Mammary epithelial cell (primary cell): ENCODE data around the gene TMEM240.

Experiments used
- EZH2 ChIP-seq: IDR thresholded peaks from 2 replicates; pipeline ENCODE4 v1.6.1; 2012; ENCODE audit warnings: low read length, inconsistent platforms, borderline replicate concordance
- TF ChIP-seq, protein P1 (sequence below), 2 donors: IDR thresholded peaks in 1 of 2; conservative IDR thresholded peaks in 1 of 2; 2 replicates each; pipeline ENCODE4 v1.5.1; 2011 to 2012; ENCODE audit warnings: inconsistent platforms in 2 of 2, low read length in 2 of 2, mild to moderate bottlenecking in 2 of 2, control low read depth in 1 of 2, low read depth in 1 of 2; ENCODE audit not compliant: insufficient read depth in 1 of 2; ENCODE audit errors: extremely low read depth in 1 of 2

DNA sequence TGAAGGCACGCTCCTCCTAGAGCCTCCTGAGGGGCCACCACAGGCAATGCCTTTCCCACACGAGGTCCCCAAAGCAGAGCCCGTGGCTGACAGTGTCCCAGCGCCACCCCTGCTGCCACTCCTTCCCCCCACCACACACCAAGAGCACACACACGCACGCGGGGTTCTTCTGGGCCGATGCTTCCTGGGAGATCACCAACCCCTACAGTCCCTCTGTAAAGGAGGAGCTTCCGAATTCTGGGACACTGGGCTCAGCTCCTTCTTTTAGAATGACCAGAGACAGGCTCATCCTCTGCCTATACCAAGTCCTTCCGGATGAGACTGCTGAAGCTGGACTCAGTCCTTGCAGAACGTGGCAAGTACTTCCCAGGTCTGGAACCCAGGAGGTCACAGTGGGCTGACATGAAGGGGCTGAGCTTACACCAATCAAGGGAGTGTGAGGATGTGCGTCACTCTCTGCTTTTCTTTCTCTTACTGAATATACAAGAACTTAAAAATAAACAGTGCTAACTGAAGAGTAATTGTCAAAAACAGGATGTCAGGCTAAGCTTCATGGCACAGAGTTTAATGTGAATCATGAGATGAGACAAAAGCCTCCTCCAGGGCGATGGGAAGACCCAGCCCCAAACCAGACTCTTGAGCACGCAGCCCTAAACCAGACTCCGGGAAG lies 21.5 kb upstream of the TMEM240 start:
- TF ChIP-seq, protein P1, sequence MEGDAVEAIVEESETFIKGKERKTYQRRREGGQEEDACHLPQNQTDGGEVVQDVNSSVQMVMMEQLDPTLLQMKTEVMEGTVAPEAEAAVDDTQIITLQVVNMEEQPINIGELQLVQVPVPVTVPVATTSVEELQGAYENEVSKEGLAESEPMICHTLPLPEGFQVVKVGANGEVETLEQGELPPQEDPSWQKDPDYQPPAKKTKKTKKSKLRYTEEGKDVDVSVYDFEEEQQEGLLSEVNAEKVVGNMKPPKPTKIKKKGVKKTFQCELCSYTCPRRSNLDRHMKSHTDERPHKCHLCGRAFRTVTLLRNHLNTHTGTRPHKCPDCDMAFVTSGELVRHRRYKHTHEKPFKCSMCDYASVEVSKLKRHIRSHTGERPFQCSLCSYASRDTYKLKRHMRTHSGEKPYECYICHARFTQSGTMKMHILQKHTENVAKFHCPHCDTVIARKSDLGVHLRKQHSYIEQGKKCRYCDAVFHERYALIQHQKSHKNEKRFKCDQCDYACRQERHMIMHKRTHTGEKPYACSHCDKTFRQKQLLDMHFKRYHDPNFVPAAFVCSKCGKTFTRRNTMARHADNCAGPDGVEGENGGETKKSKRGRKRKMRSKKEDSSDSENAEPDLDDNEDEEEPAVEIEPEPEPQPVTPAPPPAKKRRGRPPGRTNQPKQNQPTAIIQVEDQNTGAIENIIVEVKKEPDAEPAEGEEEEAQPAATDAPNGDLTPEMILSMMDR (conservative IDR thresholded peaks at IDR 0.05 in 1 of 2, IDR thresholded peaks at IDR 0.05 in 1 of 2; ENCODE audit: extremely low read depth in 1 of 2, insufficient read depth in 1 of 2, low read depth in 1 of 2, low read length in 2 of 2), result no peak
- no peak for TF ChIP-seq EZH2
